HepG2 (cell line): ENCODE results near the gene SH3GLB2.

Source experiments
- ARID2 ChIP-seq: sonication (generic); formaldehyde crosslinking; IDR thresholded peaks from 2 replicates; pipeline ENCODE4 v1.8.1; 2022; ENCODE audit warnings: mild to moderate bottlenecking, missing genetic modification reagents, borderline replicate concordance
- ASH2L ChIP-seq: fragments of 300-600, 200-600 bp; sonication (generic); IDR thresholded peaks from 2 replicates; pipeline ENCODE4 v1.7.0; 2017; ENCODE audit warnings: low read depth, mild to moderate bottlenecking, moderate library complexity, mixed read lengths, low read length; ENCODE audit not compliant: insufficient read length
- E2F5 ChIP-seq: sonication (generic); formaldehyde crosslinking; conservative IDR thresholded peaks from 2 replicates; pipeline ENCODE4 v1.4.0; 2020; ENCODE audit warnings: missing genetic modification reagents
- EZH2 ChIP-seq: conservative IDR thresholded peaks from 2 replicates; pipeline ENCODE4 v1.6.1; 2012; ENCODE audit warnings: mild to moderate bottlenecking, low read depth, low read length, moderate library complexity
- FOXK1 ChIP-seq: sonication (generic); formaldehyde crosslinking; IDR thresholded peaks from 2 replicates; pipeline ENCODE4 v1.4.0; 2020; ENCODE audit warnings: low read depth, missing genetic modification reagents, borderline replicate concordance
- GABPA ChIP-seq, 2 experiments: IDR thresholded peaks; 2 replicates each; pipeline ENCODE4 v1.6.1; 2011 to 2016; ENCODE audit warnings: low read depth in 2 of 2, low read length in 1 of 2, missing biosample characterization in 1 of 2, missing genetic modification characterization in 1 of 2
- POLR2A ChIP-seq, 2 experiments: IDR thresholded peaks; 2 replicates each; pipeline ENCODE4 v1.6.1; 2011; ENCODE audit warnings: low read depth in 2 of 2, low read length in 2 of 2, mild to moderate bottlenecking in 1 of 2, moderate library complexity in 1 of 2; ENCODE audit not compliant: insufficient read depth in 1 of 2
- RAD51 ChIP-seq: fragments of 450-650 bp; IDR thresholded peaks from 2 replicates; pipeline ENCODE4 v1.6.1; 2016; ENCODE audit warnings: borderline replicate concordance
- SMC3 ChIP-seq: IDR thresholded peaks from 2 replicates; pipeline ENCODE4 v1.6.1; 2011; ENCODE audit warnings: low read length, improper control_type of control experiment
- ZBTB49 ChIP-seq: sonication (generic); formaldehyde crosslinking; IDR thresholded peaks from 2 replicates; pipeline ENCODE4 v1.4.0; 2020; ENCODE audit warnings: missing genetic modification reagents, borderline replicate concordance
- ZNF101 ChIP-seq: sonication (generic); formaldehyde crosslinking; IDR thresholded peaks from 2 replicates; pipeline ENCODE4 v1.4.0; 2020; ENCODE audit warnings: mild to moderate bottlenecking, low read depth, missing genetic modification reagents, borderline replicate concordance
- ZNF292 ChIP-seq: sonication (generic); formaldehyde crosslinking; IDR thresholded peaks from 2 replicates; pipeline ENCODE4 v1.8.1; 2022; ENCODE audit warnings: mild to moderate bottlenecking, low read depth, missing genetic modification reagents, borderline replicate concordance
- ZNF652 ChIP-seq: IDR thresholded peaks from 2 replicates; pipeline ENCODE4 v1.6.1; 2016; ENCODE audit warnings: low read depth, borderline replicate concordance
- ZNF766 ChIP-seq: sonication (generic); formaldehyde crosslinking; IDR thresholded peaks from 2 replicates; pipeline ENCODE4 v1.5.0; 2020; ENCODE audit warnings: missing genetic modification reagents, borderline replicate concordance

DNA sequence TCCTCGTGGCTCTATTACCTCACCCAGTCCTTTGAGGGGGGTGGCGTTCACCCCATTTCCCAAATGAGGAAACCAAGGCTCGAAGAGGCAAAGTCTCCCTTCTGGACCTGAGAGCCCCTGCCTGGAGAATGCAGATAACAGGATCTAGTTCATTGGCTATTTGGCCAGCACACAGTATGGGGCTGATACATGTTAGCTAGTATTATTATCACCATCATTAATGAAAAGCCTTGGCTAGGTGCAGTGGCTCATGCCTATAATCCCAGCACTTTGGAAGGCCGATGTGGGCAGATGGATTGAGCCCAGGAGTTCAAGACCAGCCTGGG is 4.3 kb downstream of the SH3GLB2 start:
- TF ChIP-seq ASH2L (no peak), EZH2 (no peak), SMC3 (no peak), ZBTB49 (CRISPR knock-in tag) (no peak), FOXK1 (CRISPR knock-in tag) (no peak), ZNF101 (CRISPR knock-in tag) (no peak), ZNF652 (CRISPR knock-in tag) (no peak), E2F5 (CRISPR knock-in tag) (no peak), ZNF292 (CRISPR knock-in tag) (no peak), ARID2 (CRISPR knock-in tag) (no peak), GABPA (IDR thresholded peaks at IDR 0.05; ENCODE audit: low read depth, low read length) (no peak), GABPA (CRISPR knock-in tag; IDR thresholded peaks at IDR 0.05; ENCODE audit: low read depth) (no peak), RAD51 (no peak), POLR2A (IDR thresholded peaks at IDR 0.05; ENCODE audit: insufficient read depth in 1 of 2, low read depth in 2 of 2, low read length in 2 of 2) (no peak), ZNF766 (CRISPR knock-in tag) (no peak)
